HEK293 (cell line): ENCODE results near the gene POLG2.

Source experiments
- CTCF ChIA-PET: fragments of 350-600 bp; formaldehyde crosslinking; extraction: SDS; loops from one replicate; lab custom pipeline; 2021; ENCODE audit warnings: antibody characterized with exemption; lab: Yijun Ruan, JAX
- POLR2A ChIA-PET: fragments of 300-600 bp; formaldehyde crosslinking; extraction: SDS; loops from one replicate; lab custom pipeline; 2020; ENCODE audit warnings: antibody characterized with exemption, inconsistent platforms; lab: Yijun Ruan, JAX
- H3K27ac ChIP-seq: fragments of 200-500 bp; sonication (Bioruptor generic); 2 replicates; pipeline ENCODE4 v1.5.1; 2014; ENCODE audit warnings: low read depth, low read length, control low read depth, inconsistent platforms; ENCODE audit errors: extremely low read depth
- H3K36me3 ChIP-seq, 2 experiments: fragments of 200-500 bp in 1 of 2; sonication (Bioruptor generic) in 1 of 2; 1 replicate in 1 of 2; 2 replicates in 1 of 2; pipeline ENCODE4 v1.5.1; 2014 to 2017; ENCODE audit warnings: inconsistent platforms in 2 of 2, low read length in 2 of 2; ENCODE audit not compliant: control insufficient read depth in 2 of 2, insufficient read depth in 1 of 2
- H3K4me1 ChIP-seq: fragments of 200-500 bp; sonication (Bioruptor generic); 2 replicates; pipeline ENCODE4 v1.5.1; 2014; ENCODE audit warnings: mild to moderate bottlenecking, low read length, inconsistent platforms; ENCODE audit not compliant: control insufficient read depth, insufficient read depth
- H3K4me3 ChIP-seq: 2 replicates; pipeline ENCODE4 v1.5.1; 2011; ENCODE audit warnings: low read depth, mild to moderate bottlenecking, control low read depth, low read length, moderate library complexity
- H3K9me3 ChIP-seq: fragments of 200-500 bp; sonication (Bioruptor generic); 2 replicates; pipeline ENCODE4 v1.5.1; 2014; ENCODE audit warnings: low read depth, low read length, inconsistent platforms; ENCODE audit not compliant: control insufficient read depth, insufficient read depth
- PRDM1 ChIP-seq: fragments of 450-650 bp; formaldehyde crosslinking; IDR thresholded peaks from 2 replicates; pipeline ENCODE4; 2016; ENCODE audit warnings: missing biosample characterization, missing genetic modification characterization
- SETDB1 ChIP-seq: IDR thresholded peaks from one replicate; pipeline ENCODE4 v1.6.1; 2017; ENCODE audit warnings: mild to moderate bottlenecking, low read length, moderate library complexity, mixed read lengths; ENCODE audit not compliant: insufficient read length
- ZFHX2 ChIP-seq: fragments of 450-650 bp; formaldehyde crosslinking; conservative IDR thresholded peaks from 2 replicates; pipeline ENCODE4 v1.5.1; 2016; ENCODE audit warnings: missing biosample characterization, missing genetic modification characterization
- ZNF132 ChIP-seq: fragments of 450-650 bp; formaldehyde crosslinking; IDR thresholded peaks from 2 replicates; pipeline ENCODE4 v1.5.1; 2017; ENCODE audit warnings: missing biosample characterization, missing genetic modification characterization, borderline replicate concordance
- ZNF155 ChIP-seq: fragments of 450-650 bp; formaldehyde crosslinking; IDR thresholded peaks from 2 replicates; pipeline ENCODE4 v1.5.1; 2016; ENCODE audit warnings: missing biosample characterization, missing genetic modification characterization
- ZNF548 ChIP-seq: fragments of 450-650 bp; formaldehyde crosslinking; IDR thresholded peaks from 2 replicates; pipeline ENCODE4 v1.5.1; 2016; ENCODE audit warnings: missing biosample characterization, missing genetic modification characterization
- ZNF610 ChIP-seq: fragments of 450-650 bp; formaldehyde crosslinking; IDR thresholded peaks from 2 replicates; pipeline ENCODE4 v1.5.1; 2016; ENCODE audit warnings: missing biosample characterization, missing genetic modification characterization, borderline replicate concordance
- ZNF777 ChIP-seq: fragments of 450-650 bp; formaldehyde crosslinking; IDR thresholded peaks from 2 replicates; pipeline ENCODE4 v1.5.1; 2017; ENCODE audit warnings: missing biosample characterization, missing genetic modification characterization, borderline replicate concordance
- ZSCAN30 ChIP-seq: fragments of 450-650 bp; IDR thresholded peaks from 2 replicates; pipeline ENCODE4 v1.5.1; 2018; ENCODE audit warnings: missing biosample characterization, mild to moderate bottlenecking, missing genetic modification characterization, moderate library complexity
- TF ChIP-seq, protein P1 (sequence below): fragments of 450-650 bp; formaldehyde crosslinking; IDR thresholded peaks from 2 replicates; pipeline ENCODE4 v1.5.1; 2016; ENCODE audit warnings: missing biosample characterization, missing genetic modification characterization
- TF ChIP-seq, protein P2 (sequence below): fragments of 450-650 bp; formaldehyde crosslinking; IDR thresholded peaks from 2 replicates; pipeline ENCODE4 v1.5.1; 2016; ENCODE audit warnings: missing biosample characterization, missing genetic modification characterization
- TF ChIP-seq, protein P3 (sequence below): fragments of 450-650 bp; IDR thresholded peaks from 2 replicates; pipeline ENCODE4 v1.5.1; 2018; ENCODE audit warnings: missing biosample characterization, missing genetic modification characterization
- TF ChIP-seq, protein P4 (sequence below): fragments of 450-650 bp; formaldehyde crosslinking; IDR thresholded peaks from 2 replicates; pipeline ENCODE4 v1.5.1; 2016; ENCODE audit warnings: missing biosample characterization, missing genetic modification characterization

POLG2 gene

DNA sequence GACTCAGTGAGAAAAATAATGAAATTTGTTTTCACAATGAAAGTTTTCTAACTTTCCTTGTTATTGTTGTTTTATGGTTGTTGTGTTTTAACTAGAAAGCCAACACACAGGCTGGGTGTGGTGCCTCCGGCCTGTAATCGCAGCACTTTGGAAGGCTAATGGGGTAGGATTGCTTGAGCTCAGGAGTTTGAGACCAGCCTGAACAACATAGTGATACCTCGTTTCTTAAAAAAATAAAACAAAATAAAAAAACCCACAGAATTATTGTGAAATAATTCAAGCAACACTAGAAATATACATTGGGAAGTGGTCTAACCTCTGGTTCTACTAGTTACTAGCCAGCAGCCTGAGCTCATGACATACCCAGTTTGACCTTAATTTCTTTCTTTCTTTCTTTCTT lies 47.3 kb downstream of the POLG2 start:
- CTCF ChIA-PET: interaction anchor here (1.0 kb wide), 1 partner anchor 42 kb away, joined by 3 read pairs; no protein-coding TSS in a partner anchor
- Histone ChIP-seq H3K36me3 (no peaks in the 10 kb centered on the region), H3K9me3 (no peaks in the 10 kb centered on the region), H3K27ac (no peak overlapping the region), H3K4me1 (no peaks in the 10 kb centered on the region), H3K4me3 (no peak overlapping the region)
- POLR2A ChIA-PET: no interaction called here
- TF ChIP-seq, protein P1, sequence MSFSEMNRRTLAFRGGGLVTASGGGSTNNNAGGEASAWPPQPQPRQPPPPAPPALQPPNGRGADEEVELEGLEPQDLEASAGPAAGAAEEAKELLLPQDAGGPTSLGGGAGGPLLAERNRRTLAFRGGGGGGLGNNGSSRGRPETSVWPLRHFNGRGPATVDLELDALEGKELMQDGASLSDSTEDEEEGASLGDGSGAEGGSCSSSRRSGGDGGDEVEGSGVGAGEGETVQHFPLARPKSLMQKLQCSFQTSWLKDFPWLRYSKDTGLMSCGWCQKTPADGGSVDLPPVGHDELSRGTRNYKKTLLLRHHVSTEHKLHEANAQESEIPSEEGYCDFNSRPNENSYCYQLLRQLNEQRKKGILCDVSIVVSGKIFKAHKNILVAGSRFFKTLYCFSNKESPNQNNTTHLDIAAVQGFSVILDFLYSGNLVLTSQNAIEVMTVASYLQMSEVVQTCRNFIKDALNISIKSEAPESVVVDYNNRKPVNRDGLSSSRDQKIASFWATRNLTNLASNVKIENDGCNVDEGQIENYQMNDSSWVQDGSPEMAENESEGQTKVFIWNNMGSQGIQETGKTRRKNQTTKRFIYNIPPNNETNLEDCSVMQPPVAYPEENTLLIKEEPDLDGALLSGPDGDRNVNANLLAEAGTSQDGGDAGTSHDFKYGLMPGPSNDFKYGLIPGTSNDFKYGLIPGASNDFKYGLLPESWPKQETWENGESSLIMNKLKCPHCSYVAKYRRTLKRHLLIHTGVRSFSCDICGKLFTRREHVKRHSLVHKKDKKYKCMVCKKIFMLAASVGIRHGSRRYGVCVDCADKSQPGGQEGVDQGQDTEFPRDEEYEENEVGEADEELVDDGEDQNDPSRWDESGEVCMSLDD (tag by site-specific recombination): no peak
- TF ChIP-seq, protein P2, sequence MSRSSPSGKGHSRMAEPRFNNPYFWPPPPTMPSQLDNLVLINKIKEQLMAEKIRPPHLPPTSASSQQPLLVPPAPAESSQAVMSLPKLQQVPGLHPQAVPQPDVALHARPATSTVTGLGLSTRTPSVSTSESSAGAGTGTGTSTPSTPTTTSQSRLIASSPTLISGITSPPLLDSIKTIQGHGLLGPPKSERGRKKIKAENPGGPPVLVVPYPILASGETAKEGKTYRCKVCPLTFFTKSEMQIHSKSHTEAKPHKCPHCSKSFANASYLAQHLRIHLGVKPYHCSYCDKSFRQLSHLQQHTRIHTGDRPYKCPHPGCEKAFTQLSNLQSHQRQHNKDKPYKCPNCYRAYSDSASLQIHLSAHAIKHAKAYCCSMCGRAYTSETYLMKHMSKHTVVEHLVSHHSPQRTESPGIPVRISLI (tag by site-specific recombination): no peak
- TF ChIP-seq ZSCAN30 (tag by site-specific recombination): no peak
- no peak for TF ChIP-seq SETDB1
- TF ChIP-seq, all 188 proteins: peak for 0

DNA sequence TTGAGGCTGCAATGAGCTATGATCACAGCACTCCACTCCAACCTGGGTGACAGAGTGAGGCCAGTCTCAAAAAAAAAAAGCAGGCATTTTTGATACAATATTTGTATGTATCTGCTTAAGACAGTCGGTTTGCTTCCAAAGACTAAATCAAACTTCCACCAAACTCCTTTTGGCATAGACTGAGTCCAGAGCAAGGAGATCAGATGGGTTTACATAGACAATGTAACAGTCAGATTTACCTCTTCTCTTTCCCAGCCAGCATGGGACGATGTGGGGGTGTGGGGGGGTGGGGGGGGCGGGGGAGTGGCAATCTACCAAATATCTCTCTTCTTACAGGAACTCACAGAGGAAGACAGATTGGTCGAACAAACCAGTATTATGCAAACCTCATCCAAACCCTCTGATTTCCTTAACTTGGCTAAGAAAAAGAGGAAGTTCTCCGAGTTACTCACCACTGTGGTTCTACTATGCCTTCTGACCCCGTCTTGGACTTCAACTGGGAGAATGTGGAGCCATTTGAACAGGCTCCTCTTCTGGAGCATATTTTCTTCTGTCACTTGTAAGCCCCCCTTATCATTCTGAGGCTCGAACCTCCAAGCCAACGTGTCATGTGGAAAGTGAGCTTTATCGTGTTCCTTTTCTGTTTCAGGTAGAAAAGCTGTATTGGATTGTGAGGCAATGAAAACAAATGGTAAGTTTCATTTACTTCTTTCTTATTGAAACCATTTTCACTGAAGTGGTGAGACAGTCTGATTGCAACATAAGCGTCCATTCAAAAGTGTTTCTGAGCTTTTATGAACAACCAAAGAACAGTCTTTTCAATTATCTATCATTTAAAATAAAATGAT lies 48.0 kb downstream of the POLG2 start, which contains the start of gene MILR1:
Gene MILR1 (plus strand): TSS at position 451 of the 848 bp plus-strand sequence. CDS start 54 bp downstream, at position 505.
- no peaks in the 10 kb centered on the region for H3K4me1 ChIP-seq
- H3K9me3 ChIP-seq: no peaks in the 10 kb centered on the region
- no peak for TF ChIP-seq ZNF610 (tag by site-specific recombination)
- TF ChIP-seq, protein P3, sequence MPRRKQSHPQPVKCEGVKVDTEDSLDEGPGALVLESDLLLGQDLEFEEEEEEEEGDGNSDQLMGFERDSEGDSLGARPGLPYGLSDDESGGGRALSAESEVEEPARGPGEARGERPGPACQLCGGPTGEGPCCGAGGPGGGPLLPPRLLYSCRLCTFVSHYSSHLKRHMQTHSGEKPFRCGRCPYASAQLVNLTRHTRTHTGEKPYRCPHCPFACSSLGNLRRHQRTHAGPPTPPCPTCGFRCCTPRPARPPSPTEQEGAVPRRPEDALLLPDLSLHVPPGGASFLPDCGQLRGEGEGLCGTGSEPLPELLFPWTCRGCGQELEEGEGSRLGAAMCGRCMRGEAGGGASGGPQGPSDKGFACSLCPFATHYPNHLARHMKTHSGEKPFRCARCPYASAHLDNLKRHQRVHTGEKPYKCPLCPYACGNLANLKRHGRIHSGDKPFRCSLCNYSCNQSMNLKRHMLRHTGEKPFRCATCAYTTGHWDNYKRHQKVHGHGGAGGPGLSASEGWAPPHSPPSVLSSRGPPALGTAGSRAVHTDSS (tag by site-specific recombination): no peak
- peak; percentile 45; the same call in 1 of the 2 replicates for TF ChIP-seq PRDM1
- ChIA-PET CTCF (interaction anchor here (0.6 to 1.6 kb wide), 4 partner anchors 28 to 203 kb away, joined by 3 to 7 read pairs (median 4); no protein-coding TSS in a partner anchor), POLR2A (no interaction called here)
- H3K27ac ChIP-seq: no peak within 1 kb of the TSS
- no peaks in the 10 kb centered on the region for H3K36me3 ChIP-seq
- no peak within 1 kb of the TSS for H3K4me3 ChIP-seq

DNA sequence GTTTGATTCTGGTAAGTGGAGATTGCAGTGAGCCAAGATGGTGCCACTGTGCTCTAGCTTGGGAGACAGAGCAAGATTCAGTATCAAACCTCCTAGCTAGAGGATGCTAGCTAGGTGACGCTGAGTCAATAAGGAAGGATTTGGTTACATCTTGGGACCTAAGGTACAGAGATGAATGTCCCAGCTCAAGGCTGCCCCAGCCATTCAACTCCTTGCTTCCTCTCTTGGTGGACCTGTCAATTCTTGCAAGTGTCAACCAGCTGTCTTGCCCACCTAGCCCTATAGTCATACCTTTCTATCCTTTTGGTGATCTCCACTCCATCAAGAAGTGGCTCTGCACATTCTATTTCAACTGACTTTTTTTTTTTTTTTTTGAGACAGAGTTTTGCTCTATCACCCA lies 49.3 kb downstream of the POLG2 start:
- no peak for TF ChIP-seq ZNF777 (tag by site-specific recombination)
- TF ChIP-seq, all 188 proteins: peak for 0
- CTCF ChIA-PET: interaction anchor here (0.7 to 1.6 kb wide), 2 partner anchors 26 to 51 kb away, joined by 3 to 4 read pairs; no protein-coding TSS in a partner anchor
- no peaks in the 10 kb centered on the region for H3K4me1 ChIP-seq
- H3K36me3 ChIP-seq: no peaks in the 10 kb centered on the region
- H3K9me3 ChIP-seq: no peaks in the 10 kb centered on the region
- H3K27ac ChIP-seq: no peak overlapping the region
- H3K4me3 ChIP-seq: no peak overlapping the region
- POLR2A ChIA-PET: no interaction called here

DNA sequence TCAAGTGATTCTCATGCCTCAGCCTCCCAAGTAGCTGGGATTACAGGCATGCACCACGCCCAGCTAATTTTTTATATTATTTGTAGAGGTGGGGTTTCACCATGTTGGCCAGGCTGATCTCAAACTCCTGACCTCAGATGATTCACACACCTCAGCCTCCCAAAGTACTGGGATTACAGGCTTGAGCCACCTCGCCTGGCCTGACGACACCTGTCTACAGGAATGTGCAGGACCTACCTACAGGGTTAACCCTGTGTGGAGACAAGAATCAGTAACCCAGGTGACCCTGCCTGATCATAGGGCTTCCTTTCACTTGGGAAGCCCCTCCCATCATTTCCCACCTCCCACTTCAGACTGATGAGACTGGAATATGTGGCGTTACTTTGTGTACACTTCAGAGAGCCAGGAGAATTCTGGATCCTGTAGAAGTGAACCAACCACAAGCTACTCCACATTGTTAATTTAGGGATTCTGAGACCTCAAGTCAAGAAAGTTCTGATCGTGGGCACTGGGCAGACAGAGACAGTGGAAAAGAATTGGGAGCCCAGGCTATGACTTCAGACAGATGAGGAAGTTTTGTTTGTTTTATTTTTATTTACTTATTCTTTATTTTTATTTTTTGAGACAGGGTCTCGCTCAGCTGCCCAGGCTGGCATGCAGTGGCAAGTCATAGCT lies 53.6 kb downstream of the POLG2 start:
- Histone ChIP-seq H3K9me3 (no peaks in the 10 kb centered on the region), H3K27ac (no peak overlapping the region), H3K36me3 (no peaks in the 10 kb centered on the region)
- CTCF ChIA-PET: interaction anchor here (0.6 to 0.9 kb wide), 4 partner anchors 9 to 556 kb away, joined by 3 to 4 read pairs (median 4); no protein-coding TSS in a partner anchor
- TF ChIP-seq ZFHX2 (no peak), ZNF155 (tag by site-specific recombination) (no peak), ZNF132 (no peak), ZNF548 (tag by site-specific recombination) (no peak)
- TF ChIP-seq, protein P3 (tag by site-specific recombination): no peak
- TF ChIP-seq, protein P4, sequence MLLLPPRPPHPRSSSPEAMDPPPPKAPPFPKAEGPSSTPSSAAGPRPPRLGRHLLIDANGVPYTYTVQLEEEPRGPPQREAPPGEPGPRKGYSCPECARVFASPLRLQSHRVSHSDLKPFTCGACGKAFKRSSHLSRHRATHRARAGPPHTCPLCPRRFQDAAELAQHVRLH: no peak
- TF ChIP-seq, all 188 proteins: peak for 0
- H3K4me3 ChIP-seq: no peak overlapping the region
- POLR2A ChIA-PET: interaction anchor here (0.6 kb wide), 1 partner anchor 63 kb away, joined by 5 read pairs; the partner anchor contains the start of gene CEP95
- no peaks in the 10 kb centered on the region for H3K4me1 ChIP-seq
